AG08395 (cell line): ENCODE data around the gene PSMG3.

Experiments used
- DNase-seq: peaks from one replicate; pipeline ENCODE4 v3.0.0; 2012; ENCODE audit warnings: mixed read lengths, low spot score

Gene PSMG3

GRCh38 chr7:1569833-1570632 lies at the start of gene PSMG3:
PSMG3 (minus strand) TSS chr7:1570032; CDS start chr7:1569339, 693 bp downstream.
- peak; percentile 95 for DNase-seq

DNA sequence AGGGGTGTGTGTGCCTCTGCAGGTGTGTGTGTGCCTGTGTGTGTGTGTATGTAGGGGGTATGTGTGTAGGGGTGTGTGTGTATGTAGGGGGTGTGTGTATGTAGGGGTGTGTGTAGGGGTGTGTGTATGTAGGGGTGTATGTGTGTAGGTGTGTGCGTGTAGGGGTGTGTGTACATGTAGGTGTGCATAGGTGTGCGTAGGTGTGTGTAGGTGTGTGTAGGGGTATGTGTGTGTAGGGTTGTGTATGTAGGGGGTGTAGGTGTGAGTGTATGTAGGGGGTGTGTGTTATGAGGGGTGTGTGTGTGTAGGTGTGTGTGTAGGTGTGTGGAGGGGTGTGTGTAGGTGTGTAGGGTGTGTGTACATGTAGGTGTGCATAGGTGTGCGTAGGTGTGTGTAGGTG lies 48.6 kb upstream of the PSMG3 start:
- DNase-seq: no peak

DNA sequence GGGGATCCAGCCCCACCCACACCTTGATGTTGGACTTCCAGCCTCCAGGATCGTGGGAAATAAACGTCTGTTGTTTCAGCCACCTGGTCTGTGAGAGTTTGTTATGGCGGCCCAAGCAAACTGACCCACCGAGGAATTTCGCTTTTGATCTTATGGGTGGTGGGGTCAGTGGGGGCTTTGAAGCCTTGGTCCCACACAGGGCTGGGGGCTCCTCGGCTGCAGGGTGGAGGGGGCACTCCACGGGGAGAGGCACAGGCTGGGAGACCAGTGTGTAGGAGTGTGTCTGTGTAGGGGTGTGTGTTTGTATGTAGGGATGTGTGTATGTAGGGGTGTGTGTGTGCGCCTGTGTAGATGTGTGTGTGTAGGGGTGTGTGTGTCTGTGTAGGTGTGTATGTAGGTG lies 48.1 kb upstream of the PSMG3 start:
- DNase-seq: no peak

DNA sequence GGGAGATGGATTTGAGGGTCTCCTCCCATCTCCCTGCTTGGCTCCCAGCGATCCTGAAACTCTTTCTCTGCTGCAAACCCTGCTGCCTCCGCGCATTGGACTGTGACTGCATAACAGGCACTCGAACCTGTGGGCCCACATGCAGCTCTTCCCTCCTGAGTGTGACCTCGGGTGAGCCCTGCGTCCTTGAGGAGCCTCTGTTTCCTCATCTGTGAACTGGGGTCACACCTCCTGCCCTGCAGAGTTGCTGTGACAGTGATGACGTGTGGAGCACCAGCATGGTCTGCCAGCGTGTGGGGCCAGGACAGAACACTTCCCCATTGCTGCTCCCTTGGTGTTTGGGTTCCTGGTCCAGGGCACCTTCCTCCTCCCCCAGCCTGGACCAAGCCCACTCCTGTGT lies 46.9 kb upstream of the PSMG3 start:
- DNase-seq: no peak

- peak; percentile 96 for DNase-seq
These were observed 41.9 kb upstream of the PSMG3 start for GRCh38 chr7:1611708-1612241.

- no peak for DNase-seq
These were observed 41.0 kb upstream of the PSMG3 start for GRCh38 chr7:1610678-1611302.

DNA sequence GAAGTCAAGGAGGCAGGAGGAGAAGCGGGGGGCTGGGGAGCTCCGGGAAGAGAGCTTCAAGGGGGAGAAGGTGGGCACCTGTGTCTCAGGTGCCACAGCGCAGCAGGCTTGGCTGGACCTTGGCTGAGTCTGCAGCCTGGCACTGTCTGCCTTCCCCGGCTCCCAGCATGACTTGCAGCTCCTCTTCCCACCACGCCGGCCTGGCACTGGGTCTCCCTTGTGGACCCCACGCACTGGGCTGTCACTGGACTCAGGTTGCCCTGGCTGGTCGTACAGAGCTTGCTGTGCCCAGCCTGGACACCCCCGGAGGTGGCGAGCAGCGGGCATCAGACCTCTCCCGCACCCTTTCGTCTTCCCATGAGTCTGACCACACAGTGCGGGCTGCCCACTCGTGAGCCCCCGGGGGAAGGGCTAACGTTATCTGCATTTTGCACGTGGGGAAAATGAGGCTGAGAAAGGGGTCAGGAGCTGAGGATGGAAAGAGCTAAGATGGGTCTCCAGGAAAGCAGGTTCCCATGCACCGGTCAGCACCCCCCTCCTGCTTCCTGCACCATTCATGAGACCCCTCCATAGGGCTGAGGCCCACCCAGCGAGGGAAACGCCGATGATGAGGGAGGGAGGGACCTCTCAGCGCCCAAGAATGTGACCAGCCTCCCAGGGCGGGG lies 40.3 kb upstream of the PSMG3 start:
- DNase-seq: no peak

GRCh38 chr7:1609023-1609422 lies 39.2 kb upstream of the PSMG3 start:
- no peak for DNase-seq

DNA sequence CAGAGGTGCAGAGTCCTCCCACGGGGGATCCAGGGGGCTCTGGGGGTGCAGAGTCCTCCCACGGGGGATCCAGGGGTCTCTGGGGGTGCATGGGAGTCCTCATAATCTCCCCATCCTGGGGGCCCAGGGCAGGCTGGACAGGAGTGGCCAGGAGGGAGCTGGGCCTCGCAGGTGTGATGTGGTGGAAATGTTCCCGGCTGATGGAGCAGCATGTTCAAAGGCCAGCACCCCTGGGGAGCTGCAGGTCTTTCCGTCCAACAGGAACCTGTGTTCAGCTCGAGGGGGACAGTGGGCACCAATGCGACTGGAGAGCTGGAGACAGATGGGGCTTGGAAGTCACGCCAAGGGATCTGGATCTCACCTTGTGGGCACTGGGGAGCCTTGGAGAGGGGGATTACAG lies 38.5 kb upstream of the PSMG3 start:
- no peak for DNase-seq

- DNase-seq: no peak
These were observed 37.9 kb upstream of the PSMG3 start for GRCh38 chr7:1607696-1608095.

DNA sequence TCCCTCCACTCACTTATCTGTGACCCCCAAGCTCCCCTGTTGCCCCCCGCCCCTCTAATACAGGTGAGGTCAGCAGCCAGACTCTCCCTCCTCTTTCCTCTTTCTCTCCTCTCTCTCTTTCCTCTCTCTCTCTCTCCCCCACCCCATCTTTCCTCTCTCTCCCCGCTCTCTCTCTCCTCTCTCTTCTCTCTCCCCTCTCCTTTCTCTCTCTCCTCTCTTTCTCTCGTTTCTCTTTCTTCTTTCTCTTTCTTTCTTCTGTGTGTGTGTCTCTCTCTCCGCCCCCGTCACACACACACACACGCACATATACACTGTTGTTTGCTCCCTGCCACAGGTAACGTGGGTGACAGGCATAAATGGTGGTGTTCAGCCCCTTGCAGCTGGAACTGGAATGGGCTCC lies 37.2 kb upstream of the PSMG3 start:
- DNase-seq: no peak

- no peak for DNase-seq
These were observed 34.6 kb upstream of the PSMG3 start for GRCh38 chr7:1604383-1604782.

GRCh38 chr7:1603346-1604225 lies 33.8 kb upstream of the PSMG3 start:
- DNase-seq: no peak

- DNase-seq: no peak
These were observed 32.6 kb upstream of the PSMG3 start for GRCh38 chr7:1602386-1602785.

GRCh38 chr7:1601956-1602355 lies 32.1 kb upstream of the PSMG3 start:
- DNase-seq: no peak

DNA sequence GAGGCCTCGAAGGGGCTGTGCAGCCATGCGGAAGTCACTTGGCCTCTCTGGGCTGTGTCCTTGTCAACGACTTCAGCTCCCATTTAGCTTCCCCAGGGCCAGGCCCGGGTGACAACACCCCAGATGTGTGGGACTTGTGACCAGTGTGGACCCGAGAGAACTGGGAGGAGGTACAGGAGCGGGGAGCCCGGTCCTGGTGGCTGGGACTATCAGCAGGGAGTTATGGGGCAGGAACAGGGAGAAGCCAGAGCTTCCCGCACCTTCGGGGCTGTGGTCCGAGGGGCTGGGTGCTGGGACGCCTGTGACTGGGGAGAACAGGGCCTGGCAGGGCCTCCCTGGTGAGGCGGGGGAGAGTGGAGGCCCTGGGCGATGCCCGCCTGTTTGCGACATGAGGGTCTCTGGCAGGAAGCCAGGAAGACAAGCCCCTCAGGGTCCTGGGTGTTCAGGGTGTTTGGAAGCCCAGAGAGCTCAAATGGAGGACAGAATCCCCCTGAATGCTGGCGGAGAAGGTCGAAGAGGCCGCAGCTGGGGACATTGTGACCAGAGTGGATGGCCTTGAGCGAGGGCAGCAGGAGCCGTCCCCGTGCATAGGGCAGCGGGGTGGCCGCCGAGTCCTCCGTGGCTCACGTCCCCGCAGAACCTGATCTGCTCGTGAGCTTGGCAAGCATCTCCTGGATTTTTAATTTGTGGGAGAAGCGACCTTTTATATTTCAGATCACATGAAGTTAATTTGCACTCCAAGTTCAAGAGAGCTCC lies 30.0 kb upstream of the PSMG3 start:
- DNase-seq: no peak

GRCh38 chr7:1598961-1599639 lies 29.3 kb upstream of the PSMG3 start:
- DNase-seq: no peak

GRCh38 chr7:1598286-1598685 lies 28.5 kb upstream of the PSMG3 start:
- no peak for DNase-seq

- no peak for DNase-seq
These were observed 28.0 kb upstream of the PSMG3 start for GRCh38 chr7:1597791-1598190.

DNA sequence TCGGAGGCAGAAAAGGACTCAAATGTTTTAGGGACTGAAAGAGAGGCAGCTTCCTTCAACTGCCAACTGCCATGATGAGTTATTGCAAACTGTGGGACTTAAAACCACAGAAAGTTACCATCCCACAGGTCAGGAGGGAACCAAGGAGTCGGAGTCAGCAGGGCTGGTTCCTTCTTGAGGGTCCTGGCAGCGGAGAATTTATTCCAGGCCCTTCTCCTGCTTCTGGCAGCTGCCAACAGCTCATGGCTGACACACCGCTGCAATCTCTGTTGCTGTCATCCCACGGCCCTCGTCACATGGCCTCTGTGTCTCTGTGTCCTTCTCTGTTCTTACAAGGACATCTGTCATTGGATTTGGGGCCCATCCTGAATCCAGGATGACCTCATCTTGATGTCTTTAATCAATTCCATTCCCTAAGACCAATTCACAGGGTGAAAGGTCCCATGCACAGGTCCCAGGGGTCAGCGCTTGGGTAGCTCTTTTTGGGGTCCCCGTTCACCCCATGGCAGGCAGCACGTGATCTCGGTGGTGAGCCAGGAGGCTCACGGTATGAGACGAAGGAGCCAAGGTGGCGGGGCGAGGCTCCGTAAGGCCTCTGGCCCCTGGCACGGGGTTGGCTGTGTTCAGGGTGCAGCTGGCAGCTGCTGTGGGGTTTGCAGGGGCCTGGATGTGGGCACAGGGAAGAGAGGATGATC lies 27.4 kb upstream of the PSMG3 start:
- no peak for DNase-seq
